HEK293 (cell line): ENCODE data around the gene CDY2B.
"Not testable (repeated sequence)": the region's sequence is repeated elsewhere in the genome, so short reads cannot be mapped to it uniquely, and the experiment has no call there.

Experiments
- MEIS1 ChIP-seq: sonication (generic); formaldehyde crosslinking; IDR thresholded peaks from 2 replicates; pipeline ENCODE4 v1.8.1; 2022; ENCODE audit warnings: missing genetic modification reagents, mild to moderate bottlenecking, borderline replicate concordance
- SP2 ChIP-seq: fragments of 450-650 bp; formaldehyde crosslinking; IDR thresholded peaks from 2 replicates; pipeline ENCODE4 v1.5.1; 2016; ENCODE audit warnings: missing biosample characterization, missing genetic modification characterization
- YY1 ChIP-seq: fragments of 450-650 bp; formaldehyde crosslinking; IDR thresholded peaks from 2 replicates; pipeline ENCODE4 v1.5.1; 2018; ENCODE audit warnings: missing biosample characterization, missing genetic modification characterization
- ZNF2 ChIP-seq: fragments of 450-650 bp; formaldehyde crosslinking; IDR thresholded peaks from 2 replicates; pipeline ENCODE4 v1.5.1; 2016; ENCODE audit warnings: missing biosample characterization, missing genetic modification characterization
- ZNF274 ChIP-seq, 2 experiments: fragments of 200-500 bp in 1 of 2; fragments of 450-650 bp in 1 of 2; sonication (Bioruptor generic) in 1 of 2; formaldehyde crosslinking in 1 of 2; IDR thresholded peaks; 2 replicates each; pipeline versions ENCODE4 v1.5.1 to v1.6.1; 2014 to 2016; ENCODE audit warnings: borderline replicate concordance in 1 of 2, inconsistent platforms in 1 of 2, low read length in 1 of 2, missing biosample characterization in 1 of 2, missing genetic modification characterization in 1 of 2
- ZNF324 ChIP-seq: fragments of 450-650 bp; formaldehyde crosslinking; IDR thresholded peaks from 2 replicates; pipeline ENCODE4 v1.5.1; 2016; ENCODE audit warnings: missing biosample characterization, missing genetic modification characterization
- ZNF335 ChIP-seq: fragments of 450-650 bp; formaldehyde crosslinking; conservative IDR thresholded peaks from 2 replicates; pipeline ENCODE4 v1.5.1; 2016; ENCODE audit warnings: missing biosample characterization, missing genetic modification characterization
- ZNF707 ChIP-seq: fragments of 450-650 bp; formaldehyde crosslinking; IDR thresholded peaks from 2 replicates; pipeline ENCODE4 v1.5.1; 2016; ENCODE audit warnings: missing biosample characterization, missing genetic modification characterization
- TF ChIP-seq, protein P1 (sequence below): fragments of 450-650 bp; formaldehyde crosslinking; IDR thresholded peaks from 2 replicates; pipeline ENCODE4 v1.5.1; 2016; ENCODE audit warnings: missing biosample characterization, missing genetic modification characterization
- TF ChIP-seq, protein P2 (sequence below): fragments of 450-650 bp; formaldehyde crosslinking; optimal IDR thresholded peaks from 2 replicates; pipeline ENCODE3; 2016; ENCODE audit warnings: missing biosample characterization, mild to moderate bottlenecking, missing genetic modification characterization
- TF ChIP-seq, protein P3 (sequence below): fragments of 450-650 bp; formaldehyde crosslinking; IDR thresholded peaks from 2 replicates; pipeline ENCODE4 v1.5.1; 2016; ENCODE audit warnings: missing biosample characterization, missing genetic modification characterization
- TF ChIP-seq, protein P4 (sequence below): fragments of 450-650 bp; formaldehyde crosslinking; IDR thresholded peaks from 2 replicates; pipeline ENCODE4 v1.5.1; 2017; ENCODE audit warnings: missing biosample characterization, missing genetic modification characterization
- TF ChIP-seq, protein P5 (sequence below): fragments of 450-650 bp; formaldehyde crosslinking; IDR thresholded peaks from 2 replicates; pipeline ENCODE4 v1.5.1; 2016; ENCODE audit warnings: missing biosample characterization, missing genetic modification characterization
- TF ChIP-seq, protein P6 (sequence below): sonication (generic); formaldehyde crosslinking; IDR thresholded peaks from 2 replicates; pipeline ENCODE4 v1.8.1; 2022; ENCODE audit warnings: mild to moderate bottlenecking, moderate library complexity, missing genetic modification reagents

DNA sequence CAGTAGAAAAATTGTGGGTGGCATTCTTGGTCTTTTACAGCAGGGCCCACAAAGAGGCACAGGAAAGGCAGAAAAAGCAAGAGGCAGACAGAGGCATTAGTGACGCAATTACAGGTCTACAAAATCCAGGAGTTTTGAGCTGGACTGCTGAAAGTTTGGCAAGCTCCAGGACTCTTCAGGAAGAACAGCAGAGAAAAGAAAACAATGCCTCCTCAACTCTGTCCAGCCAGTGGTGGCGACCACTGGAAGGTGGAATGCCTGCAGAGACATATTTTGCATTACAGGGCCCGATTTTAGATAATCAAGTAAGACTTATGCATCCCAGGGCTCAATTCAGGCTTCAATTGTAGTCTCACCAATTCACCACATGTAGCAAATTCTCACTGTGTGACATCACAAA lies 23.5 kb downstream of the CDY2B start:
- TF ChIP-seq ZNF2 (tag by site-specific recombination); ZNF274 (IDR thresholded peaks at IDR 0.05; ENCODE audit: low read length); ZNF274 (tag by site-specific recombination; IDR thresholded peaks at IDR 0.05; ENCODE audit: borderline replicate concordance); YY1 (tag by site-specific recombination); MEIS1 (CRISPR knock-in tag); ZNF324; SP2 (tag by site-specific recombination); ZNF335 (tag by site-specific recombination); ZNF707: not testable (repeated sequence)
- TF ChIP-seq, protein P1, sequence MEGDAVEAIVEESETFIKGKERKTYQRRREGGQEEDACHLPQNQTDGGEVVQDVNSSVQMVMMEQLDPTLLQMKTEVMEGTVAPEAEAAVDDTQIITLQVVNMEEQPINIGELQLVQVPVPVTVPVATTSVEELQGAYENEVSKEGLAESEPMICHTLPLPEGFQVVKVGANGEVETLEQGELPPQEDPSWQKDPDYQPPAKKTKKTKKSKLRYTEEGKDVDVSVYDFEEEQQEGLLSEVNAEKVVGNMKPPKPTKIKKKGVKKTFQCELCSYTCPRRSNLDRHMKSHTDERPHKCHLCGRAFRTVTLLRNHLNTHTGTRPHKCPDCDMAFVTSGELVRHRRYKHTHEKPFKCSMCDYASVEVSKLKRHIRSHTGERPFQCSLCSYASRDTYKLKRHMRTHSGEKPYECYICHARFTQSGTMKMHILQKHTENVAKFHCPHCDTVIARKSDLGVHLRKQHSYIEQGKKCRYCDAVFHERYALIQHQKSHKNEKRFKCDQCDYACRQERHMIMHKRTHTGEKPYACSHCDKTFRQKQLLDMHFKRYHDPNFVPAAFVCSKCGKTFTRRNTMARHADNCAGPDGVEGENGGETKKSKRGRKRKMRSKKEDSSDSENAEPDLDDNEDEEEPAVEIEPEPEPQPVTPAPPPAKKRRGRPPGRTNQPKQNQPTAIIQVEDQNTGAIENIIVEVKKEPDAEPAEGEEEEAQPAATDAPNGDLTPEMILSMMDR (tag by site-specific recombination) = not testable (repeated sequence)
- TF ChIP-seq, protein P2, sequence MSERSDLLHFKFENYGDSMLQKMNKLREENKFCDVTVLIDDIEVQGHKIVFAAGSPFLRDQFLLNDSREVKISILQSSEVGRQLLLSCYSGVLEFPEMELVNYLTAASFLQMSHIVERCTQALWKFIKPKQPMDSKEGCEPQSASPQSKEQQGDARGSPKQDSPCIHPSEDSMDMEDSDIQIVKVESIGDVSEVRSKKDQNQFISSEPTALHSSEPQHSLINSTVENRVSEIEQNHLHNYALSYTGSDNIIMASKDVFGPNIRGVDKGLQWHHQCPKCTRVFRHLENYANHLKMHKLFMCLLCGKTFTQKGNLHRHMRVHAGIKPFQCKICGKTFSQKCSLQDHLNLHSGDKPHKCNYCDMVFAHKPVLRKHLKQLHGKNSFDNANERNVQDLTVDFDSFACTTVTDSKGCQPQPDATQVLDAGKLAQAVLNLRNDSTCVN = not testable (repeated sequence)
- TF ChIP-seq, protein P3, sequence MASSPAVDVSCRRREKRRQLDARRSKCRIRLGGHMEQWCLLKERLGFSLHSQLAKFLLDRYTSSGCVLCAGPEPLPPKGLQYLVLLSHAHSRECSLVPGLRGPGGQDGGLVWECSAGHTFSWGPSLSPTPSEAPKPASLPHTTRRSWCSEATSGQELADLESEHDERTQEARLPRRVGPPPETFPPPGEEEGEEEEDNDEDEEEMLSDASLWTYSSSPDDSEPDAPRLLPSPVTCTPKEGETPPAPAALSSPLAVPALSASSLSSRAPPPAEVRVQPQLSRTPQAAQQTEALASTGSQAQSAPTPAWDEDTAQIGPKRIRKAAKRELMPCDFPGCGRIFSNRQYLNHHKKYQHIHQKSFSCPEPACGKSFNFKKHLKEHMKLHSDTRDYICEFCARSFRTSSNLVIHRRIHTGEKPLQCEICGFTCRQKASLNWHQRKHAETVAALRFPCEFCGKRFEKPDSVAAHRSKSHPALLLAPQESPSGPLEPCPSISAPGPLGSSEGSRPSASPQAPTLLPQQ = not testable (repeated sequence)
- TF ChIP-seq, protein P4, sequence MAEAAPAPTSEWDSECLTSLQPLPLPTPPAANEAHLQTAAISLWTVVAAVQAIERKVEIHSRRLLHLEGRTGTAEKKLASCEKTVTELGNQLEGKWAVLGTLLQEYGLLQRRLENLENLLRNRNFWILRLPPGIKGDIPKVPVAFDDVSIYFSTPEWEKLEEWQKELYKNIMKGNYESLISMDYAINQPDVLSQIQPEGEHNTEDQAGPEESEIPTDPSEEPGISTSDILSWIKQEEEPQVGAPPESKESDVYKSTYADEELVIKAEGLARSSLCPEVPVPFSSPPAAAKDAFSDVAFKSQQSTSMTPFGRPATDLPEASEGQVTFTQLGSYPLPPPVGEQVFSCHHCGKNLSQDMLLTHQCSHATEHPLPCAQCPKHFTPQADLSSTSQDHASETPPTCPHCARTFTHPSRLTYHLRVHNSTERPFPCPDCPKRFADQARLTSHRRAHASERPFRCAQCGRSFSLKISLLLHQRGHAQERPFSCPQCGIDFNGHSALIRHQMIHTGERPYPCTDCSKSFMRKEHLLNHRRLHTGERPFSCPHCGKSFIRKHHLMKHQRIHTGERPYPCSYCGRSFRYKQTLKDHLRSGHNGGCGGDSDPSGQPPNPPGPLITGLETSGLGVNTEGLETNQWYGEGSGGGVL (tag by site-specific recombination) = not testable (repeated sequence)
- TF ChIP-seq, protein P5, sequence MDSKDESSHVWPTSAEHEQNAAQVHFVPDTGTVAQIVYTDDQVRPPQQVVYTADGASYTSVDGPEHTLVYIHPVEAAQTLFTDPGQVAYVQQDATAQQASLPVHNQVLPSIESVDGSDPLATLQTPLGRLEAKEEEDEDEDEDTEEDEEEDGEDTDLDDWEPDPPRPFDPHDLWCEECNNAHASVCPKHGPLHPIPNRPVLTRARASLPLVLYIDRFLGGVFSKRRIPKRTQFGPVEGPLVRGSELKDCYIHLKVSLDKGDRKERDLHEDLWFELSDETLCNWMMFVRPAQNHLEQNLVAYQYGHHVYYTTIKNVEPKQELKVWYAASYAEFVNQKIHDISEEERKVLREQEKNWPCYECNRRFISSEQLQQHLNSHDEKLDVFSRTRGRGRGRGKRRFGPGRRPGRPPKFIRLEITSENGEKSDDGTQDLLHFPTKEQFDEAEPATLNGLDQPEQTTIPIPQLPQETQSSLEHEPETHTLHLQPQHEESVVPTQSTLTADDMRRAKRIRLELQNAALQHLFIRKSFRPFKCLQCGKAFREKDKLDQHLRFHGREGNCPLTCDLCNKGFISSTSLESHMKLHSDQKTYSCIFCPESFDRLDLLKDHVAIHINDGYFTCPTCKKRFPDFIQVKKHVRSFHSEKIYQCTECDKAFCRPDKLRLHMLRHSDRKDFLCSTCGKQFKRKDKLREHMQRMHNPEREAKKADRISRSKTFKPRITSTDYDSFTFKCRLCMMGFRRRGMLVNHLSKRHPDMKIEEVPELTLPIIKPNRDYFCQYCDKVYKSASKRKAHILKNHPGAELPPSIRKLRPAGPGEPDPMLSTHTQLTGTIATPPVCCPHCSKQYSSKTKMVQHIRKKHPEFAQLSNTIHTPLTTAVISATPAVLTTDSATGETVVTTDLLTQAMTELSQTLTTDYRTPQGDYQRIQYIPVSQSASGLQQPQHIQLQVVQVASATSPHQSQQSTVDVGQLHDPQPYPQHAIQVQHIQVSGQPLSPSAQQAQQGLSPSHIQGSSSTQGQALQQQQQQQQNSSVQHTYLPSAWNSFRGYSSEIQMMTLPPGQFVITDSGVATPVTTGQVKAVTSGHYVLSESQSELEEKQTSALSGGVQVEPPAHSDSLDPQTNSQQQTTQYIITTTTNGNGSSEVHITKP (tag by site-specific recombination) = not testable (repeated sequence)
- TF ChIP-seq, protein P6, sequence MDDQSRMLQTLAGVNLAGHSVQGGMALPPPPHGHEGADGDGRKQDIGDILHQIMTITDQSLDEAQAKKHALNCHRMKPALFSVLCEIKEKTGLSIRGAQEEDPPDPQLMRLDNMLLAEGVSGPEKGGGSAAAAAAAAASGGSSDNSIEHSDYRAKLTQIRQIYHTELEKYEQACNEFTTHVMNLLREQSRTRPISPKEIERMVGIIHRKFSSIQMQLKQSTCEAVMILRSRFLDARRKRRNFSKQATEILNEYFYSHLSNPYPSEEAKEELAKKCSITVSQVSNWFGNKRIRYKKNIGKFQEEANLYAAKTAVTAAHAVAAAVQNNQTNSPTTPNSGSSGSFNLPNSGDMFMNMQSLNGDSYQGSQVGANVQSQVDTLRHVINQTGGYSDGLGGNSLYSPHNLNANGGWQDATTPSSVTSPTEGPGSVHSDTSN (CRISPR knock-in tag) = not testable (repeated sequence)
